Epithelial cell of proximal tubule (primary cell): ENCODE measurements around the gene RAMP3. TPM values are rescaled to one million over a fixed set of nuclear protein-coding genes. Genes with fewer than 3 reads are reported as not detected.

Source experiments
- DNase-seq: peaks from one replicate; pipeline ENCODE4 v3.0.0-alpha.2; 2011; ENCODE audit warnings: low read depth
- H3K4me3 ChIP-seq: 2 replicates; pipeline ENCODE4 v1.5.1; 2011; ENCODE audit warnings: low read depth, mild to moderate bottlenecking, low read length
- total RNA-seq: library from RNA; depleted of rRNA; stranded (reverse); fragments of >200 nt; gene quantifications from 2 replicates; pipeline ENCODE4 v1.2.3, GENCODE V29; 2015
- TF ChIP-seq, protein P1 (sequence below): conservative IDR thresholded peaks from 2 replicates; pipeline ENCODE4 v1.5.1; 2012; ENCODE audit warnings: low read depth, mild to moderate bottlenecking, low read length

RAMP3 gene
- total RNA-seq, 1 donor from 2014 or later, result not detected

DNA sequence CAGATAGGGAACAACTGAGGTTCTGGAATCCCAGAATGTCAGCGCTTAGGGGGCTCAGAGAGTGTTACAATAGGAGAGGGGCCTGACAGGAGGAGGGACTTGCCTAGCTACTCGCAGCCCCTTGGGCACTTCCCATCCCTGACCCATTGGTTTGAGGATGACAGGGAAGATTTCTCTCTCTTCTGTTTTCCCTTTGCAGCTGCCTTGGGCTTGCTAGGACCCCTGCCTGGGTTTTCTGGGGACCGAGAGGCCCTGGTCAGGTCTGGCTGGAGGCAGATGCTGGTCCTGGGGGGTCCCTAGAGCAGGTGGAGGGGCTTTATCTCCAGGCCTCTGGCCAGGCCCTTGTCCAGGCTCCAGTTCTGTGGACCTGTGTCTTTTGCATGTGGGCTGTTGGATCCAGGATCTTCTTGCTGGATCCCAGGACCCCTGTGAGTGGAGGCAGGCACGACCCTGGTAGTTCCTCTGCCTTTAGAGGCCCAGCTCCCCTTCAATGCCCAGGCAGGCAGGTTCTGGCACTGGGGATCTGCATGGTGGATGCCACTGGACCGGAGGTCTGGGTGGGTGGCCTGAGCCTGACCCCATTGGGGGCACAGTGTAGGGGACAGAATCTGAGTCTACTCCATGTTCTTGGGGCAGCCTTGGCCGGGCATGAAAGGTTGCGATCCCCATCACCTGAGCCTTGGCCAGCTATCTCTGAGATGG is 26.9 kb downstream of the RAMP3 start:
- H3K4me3 ChIP-seq, result no peak overlapping the region
- no peak for DNase-seq
- TF ChIP-seq, protein P1, sequence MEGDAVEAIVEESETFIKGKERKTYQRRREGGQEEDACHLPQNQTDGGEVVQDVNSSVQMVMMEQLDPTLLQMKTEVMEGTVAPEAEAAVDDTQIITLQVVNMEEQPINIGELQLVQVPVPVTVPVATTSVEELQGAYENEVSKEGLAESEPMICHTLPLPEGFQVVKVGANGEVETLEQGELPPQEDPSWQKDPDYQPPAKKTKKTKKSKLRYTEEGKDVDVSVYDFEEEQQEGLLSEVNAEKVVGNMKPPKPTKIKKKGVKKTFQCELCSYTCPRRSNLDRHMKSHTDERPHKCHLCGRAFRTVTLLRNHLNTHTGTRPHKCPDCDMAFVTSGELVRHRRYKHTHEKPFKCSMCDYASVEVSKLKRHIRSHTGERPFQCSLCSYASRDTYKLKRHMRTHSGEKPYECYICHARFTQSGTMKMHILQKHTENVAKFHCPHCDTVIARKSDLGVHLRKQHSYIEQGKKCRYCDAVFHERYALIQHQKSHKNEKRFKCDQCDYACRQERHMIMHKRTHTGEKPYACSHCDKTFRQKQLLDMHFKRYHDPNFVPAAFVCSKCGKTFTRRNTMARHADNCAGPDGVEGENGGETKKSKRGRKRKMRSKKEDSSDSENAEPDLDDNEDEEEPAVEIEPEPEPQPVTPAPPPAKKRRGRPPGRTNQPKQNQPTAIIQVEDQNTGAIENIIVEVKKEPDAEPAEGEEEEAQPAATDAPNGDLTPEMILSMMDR, result no peak

GRCh38 chr7:45185028-45185863 is 27.7 kb downstream of the RAMP3 start:
- no peak for DNase-seq
- TF ChIP-seq, protein P1, result no peak
- no peak overlapping the region for H3K4me3 ChIP-seq

DNA sequence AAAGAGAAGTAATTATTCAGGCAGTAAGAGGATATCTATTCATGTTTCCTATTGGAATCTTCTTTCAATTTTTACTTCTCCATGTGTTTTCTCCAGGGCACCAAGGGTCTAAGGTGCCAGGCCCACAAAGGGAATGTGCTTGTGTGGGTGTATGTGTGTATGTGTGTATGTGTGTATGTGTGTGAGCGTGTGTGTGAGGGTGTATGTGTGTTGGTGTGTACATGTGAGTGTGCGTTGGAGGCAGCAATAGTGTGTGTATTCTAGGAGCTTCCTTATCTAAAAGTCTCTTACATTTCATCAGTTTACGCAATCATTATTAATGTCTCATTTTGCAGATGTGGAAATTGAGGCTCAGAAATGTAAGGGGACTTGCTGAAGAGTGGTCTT is 28.3 kb downstream of the RAMP3 start:
- no peak overlapping the region for H3K4me3 ChIP-seq
- TF ChIP-seq, protein P1, result no peak
- no peak for DNase-seq

- DNase-seq, result no peak
- no peak overlapping the region for H3K4me3 ChIP-seq
- TF ChIP-seq, protein P1, result no peak
Measured at GRCh38 chr7:45186261-45186813, 28.7 kb downstream of the RAMP3 start.

GRCh38 chr7:45187089-45187945 is 29.7 kb downstream of the RAMP3 start:
- TF ChIP-seq, protein P1, result no peak
- no peak overlapping the region for H3K4me3 ChIP-seq
- no peak for DNase-seq

DNA sequence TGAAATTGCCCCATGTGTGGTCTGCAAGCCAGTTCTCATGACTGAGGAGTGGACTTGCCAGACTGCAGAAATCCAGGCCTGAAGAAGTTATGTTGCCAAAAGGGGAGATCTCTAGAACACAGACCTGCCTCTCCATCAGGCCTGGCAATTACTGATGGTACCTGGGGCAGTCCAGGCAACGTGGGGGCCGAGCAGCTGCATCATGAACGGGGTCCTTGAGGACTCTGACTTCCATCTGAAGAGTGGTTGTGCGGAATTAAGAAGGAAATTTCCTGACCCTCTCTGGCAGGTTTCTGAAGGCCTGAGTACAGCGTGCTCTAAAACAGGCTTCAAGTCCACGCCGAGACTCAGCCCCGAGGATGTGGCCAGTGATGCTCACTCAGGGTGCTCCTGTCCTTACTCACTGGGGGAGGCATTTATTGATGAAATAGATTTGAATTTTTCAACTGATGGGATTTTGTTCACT is 30.4 kb downstream of the RAMP3 start:
- TF ChIP-seq, protein P1, result no peak
- no peak for DNase-seq
- H3K4me3 ChIP-seq, result no peak overlapping the region
